ENCODE results near the gene ADGRG6. TPM values are rescaled to one million over a fixed set of nuclear protein-coding genes. Genes with fewer than 3 reads are reported as not detected.

The ADGRG6 gene
- total RNA-seq, 2 donors from 2014 or later: 6.4 to 6.8 TPM

- no peaks in the 10 kb centered on the region for H3K4me1 ChIP-seq (ENCODE audit: control insufficient read depth in 1 of 2, low read depth in 2 of 2)
- TF ChIP-seq CTCF (IDR thresholded peaks at IDR 0.05): no peak
- H3K27me3 ChIP-seq (replicated peaks; ENCODE audit: insufficient read depth): no peaks in the 10 kb centered on the region
- no peak for DNase-seq (ENCODE audit: low spot score)
- no peak for ATAC-seq (ENCODE audit: insufficient number of reproducible peaks, low FRiP score, low read depth)
- H3K4me3 ChIP-seq: no peak overlapping the region
- no peak overlapping the region for H3K27ac ChIP-seq
- no peaks in the 10 kb centered on the region for H3K36me3 ChIP-seq
- H3K9me3 ChIP-seq: no peaks in the 10 kb centered on the region
Measured at GRCh38 chr6:142407685-142408273, 106.0 kb downstream of the ADGRG6 start.

GRCh38 chr6:142408409-142408808, 106.6 kb downstream of the ADGRG6 start:
- no peaks in the 10 kb centered on the region for H3K4me1 ChIP-seq (ENCODE audit: control insufficient read depth in 1 of 2, low read depth in 2 of 2)
- TF ChIP-seq CTCF (IDR thresholded peaks at IDR 0.05): no peak
- ATAC-seq (ENCODE audit: insufficient number of reproducible peaks, low FRiP score, low read depth) (no peak), DNase-seq (ENCODE audit: low spot score) (no peak)
- no peak overlapping the region for H3K27ac ChIP-seq
- no peaks in the 10 kb centered on the region for H3K9me3 ChIP-seq
- no peaks in the 10 kb centered on the region for H3K27me3 ChIP-seq (replicated peaks; ENCODE audit: insufficient read depth)
- no peak overlapping the region for H3K4me3 ChIP-seq
- no peaks in the 10 kb centered on the region for H3K36me3 ChIP-seq

GRCh38 chr6:142409794-142410193, 108.0 kb downstream of the ADGRG6 start:
- Histone ChIP-seq H3K4me3 (no peak overlapping the region), H3K36me3 (no peaks in the 10 kb centered on the region), H3K9me3 (no peaks in the 10 kb centered on the region), H3K27ac (no peak overlapping the region), H3K4me1 (ENCODE audit: control insufficient read depth in 1 of 2, low read depth in 2 of 2) (no peaks in the 10 kb centered on the region), H3K27me3 (replicated peaks; ENCODE audit: insufficient read depth) (no peaks in the 10 kb centered on the region)
- DNase-seq (ENCODE audit: low spot score) (no peak), ATAC-seq (ENCODE audit: insufficient number of reproducible peaks, low FRiP score, low read depth) (no peak)
- TF ChIP-seq CTCF (IDR thresholded peaks at IDR 0.05): no peak

GRCh38 chr6:142411145-142411544, 109.3 kb downstream of the ADGRG6 start:
- no peaks in the 10 kb centered on the region for H3K9me3 ChIP-seq

GRCh38 chr6:142412241-142412640, 110.4 kb downstream of the ADGRG6 start:
- H3K4me3 ChIP-seq: no peak overlapping the region
- ATAC-seq (ENCODE audit: insufficient number of reproducible peaks, low FRiP score, low read depth) (no peak), DNase-seq (ENCODE audit: low spot score) (no peak)
- H3K27ac ChIP-seq: no peak overlapping the region
- H3K4me1 ChIP-seq (ENCODE audit: control insufficient read depth in 1 of 2, low read depth in 2 of 2): no peaks in the 10 kb centered on the region
- H3K27me3 ChIP-seq (replicated peaks; ENCODE audit: insufficient read depth): no peaks in the 10 kb centered on the region
- H3K9me3 ChIP-seq: no peaks in the 10 kb centered on the region
- TF ChIP-seq CTCF (IDR thresholded peaks at IDR 0.05): no peak
- H3K36me3 ChIP-seq: no peaks in the 10 kb centered on the region

More at GRCh38 chr6:142411145-142411544, 109.3 kb downstream of the ADGRG6 start:
- Histone ChIP-seq H3K27me3 (replicated peaks; ENCODE audit: insufficient read depth) (no peaks in the 10 kb centered on the region), H3K36me3 (no peaks in the 10 kb centered on the region), H3K27ac (no peak overlapping the region), H3K4me1 (ENCODE audit: control insufficient read depth in 1 of 2, low read depth in 2 of 2) (no peaks in the 10 kb centered on the region), H3K4me3 (no peak overlapping the region)
- no peak for TF ChIP-seq CTCF (IDR thresholded peaks at IDR 0.05)
- no peak for DNase-seq (ENCODE audit: low spot score)
- no peak for ATAC-seq (ENCODE audit: insufficient number of reproducible peaks, low FRiP score, low read depth)

Data from thoracic aorta (tissue), 2 donors.